ENCODE measurements around the gene NOD1. TPM values are rescaled to one million over a fixed set of nuclear protein-coding genes. Genes with fewer than 3 reads are reported as not detected.

NOD1 gene
- total RNA-seq, 1 experiment from 2014 or later: 7.0 TPM

DNA sequence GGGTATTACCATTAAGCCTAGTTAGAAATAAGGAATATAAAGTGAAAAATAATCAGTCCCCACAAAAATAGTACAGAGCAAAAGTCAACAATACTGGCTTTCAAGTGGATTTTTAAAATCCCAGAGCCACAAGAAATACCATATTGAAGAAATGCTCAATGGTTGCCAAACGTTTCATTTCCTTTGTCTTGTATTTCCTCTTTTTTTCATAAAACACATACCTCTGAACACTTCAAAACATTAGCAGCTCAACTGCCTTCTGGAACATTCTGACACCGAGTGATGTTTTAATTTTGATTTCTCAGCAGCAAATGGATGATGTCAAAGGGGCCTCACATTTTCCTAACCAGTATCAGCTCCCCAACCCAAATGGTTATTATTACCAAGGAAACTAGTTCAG is 10.5 kb downstream of the NOD1 start:
- CTCF ChIA-PET: no interaction called here
- Histone ChIP-seq H3K36me3 (ENCODE audit: control insufficient read depth, insufficient read depth, low read length) (no peaks in the 10 kb centered on the region), H3K27me3 (replicated peaks; ENCODE audit: control insufficient read depth, insufficient read depth, low read length) (no peaks in the 10 kb centered on the region), H3K4me3 (ENCODE audit: low read depth, low read length) (no peak overlapping the region), H3K9me3 (no peaks in the 10 kb centered on the region), H3K4me1 (no peaks in the 10 kb centered on the region)
- Mint-ChIP-seq H3K4me3 (ENCODE audit: unreplicated experiment) (no peak overlapping the region), H3K36me3 (ENCODE audit: insufficient read depth, unreplicated experiment) (no peaks in the 10 kb centered on the region), H3K27me3 (ENCODE audit: insufficient read depth, unreplicated experiment) (no peaks in the 10 kb centered on the region), H3K4me1 (ENCODE audit: low read depth, unreplicated experiment) (no peaks in the 10 kb centered on the region), H3K27ac (ENCODE audit: unreplicated experiment) (no peak overlapping the region), H3K9me3 (ENCODE audit: unreplicated experiment) (no peaks in the 10 kb centered on the region)
- TF ChIP-seq, protein P1, sequence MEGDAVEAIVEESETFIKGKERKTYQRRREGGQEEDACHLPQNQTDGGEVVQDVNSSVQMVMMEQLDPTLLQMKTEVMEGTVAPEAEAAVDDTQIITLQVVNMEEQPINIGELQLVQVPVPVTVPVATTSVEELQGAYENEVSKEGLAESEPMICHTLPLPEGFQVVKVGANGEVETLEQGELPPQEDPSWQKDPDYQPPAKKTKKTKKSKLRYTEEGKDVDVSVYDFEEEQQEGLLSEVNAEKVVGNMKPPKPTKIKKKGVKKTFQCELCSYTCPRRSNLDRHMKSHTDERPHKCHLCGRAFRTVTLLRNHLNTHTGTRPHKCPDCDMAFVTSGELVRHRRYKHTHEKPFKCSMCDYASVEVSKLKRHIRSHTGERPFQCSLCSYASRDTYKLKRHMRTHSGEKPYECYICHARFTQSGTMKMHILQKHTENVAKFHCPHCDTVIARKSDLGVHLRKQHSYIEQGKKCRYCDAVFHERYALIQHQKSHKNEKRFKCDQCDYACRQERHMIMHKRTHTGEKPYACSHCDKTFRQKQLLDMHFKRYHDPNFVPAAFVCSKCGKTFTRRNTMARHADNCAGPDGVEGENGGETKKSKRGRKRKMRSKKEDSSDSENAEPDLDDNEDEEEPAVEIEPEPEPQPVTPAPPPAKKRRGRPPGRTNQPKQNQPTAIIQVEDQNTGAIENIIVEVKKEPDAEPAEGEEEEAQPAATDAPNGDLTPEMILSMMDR (IDR thresholded peaks at IDR 0.05; ENCODE audit: insufficient read depth in 1 of 2, low read depth in 1 of 2, low read length in 1 of 2, severe bottlenecking in 1 of 2, unreplicated experiment in 1 of 2): no peak
- DNase-seq: no peak
- intact Hi-C loops (cut with micrococcal nuclease; ENCODE audit: unreplicated experiment): no loop called here
- BruUV-seq (replicated peaks): no TSS peak
- POLR2A ChIA-PET: no interaction called here

DNA sequence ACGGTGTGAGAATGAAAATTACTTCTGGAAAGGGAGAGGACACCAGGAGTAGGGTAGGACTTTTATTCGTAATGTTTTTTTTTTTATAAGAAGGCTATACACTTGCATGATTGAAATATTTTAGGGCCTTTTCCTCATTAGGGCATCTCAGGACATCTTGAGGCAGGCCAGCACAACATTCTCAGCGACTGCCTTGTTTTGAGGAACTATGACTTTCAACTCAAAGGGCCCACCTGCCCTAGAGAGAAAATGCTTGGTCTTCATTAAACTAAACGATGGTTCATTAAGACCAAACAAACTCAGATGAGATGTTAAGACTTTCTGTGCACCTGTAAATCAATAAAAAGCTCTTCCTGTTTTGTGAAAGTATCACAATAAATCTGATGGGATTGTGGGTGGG is 11.3 kb downstream of the NOD1 start:
- no peaks in the 10 kb centered on the region for H3K36me3 Mint-ChIP-seq (ENCODE audit: insufficient read depth, unreplicated experiment)
- H3K27me3 Mint-ChIP-seq (ENCODE audit: insufficient read depth, unreplicated experiment): no peaks in the 10 kb centered on the region
- no peaks in the 10 kb centered on the region for H3K36me3 ChIP-seq (ENCODE audit: control insufficient read depth, insufficient read depth, low read length)
- H3K27me3 ChIP-seq (replicated peaks; ENCODE audit: control insufficient read depth, insufficient read depth, low read length): no peaks in the 10 kb centered on the region
- DNase-seq: no peak
- H3K4me3 ChIP-seq (ENCODE audit: low read depth, low read length): no peak overlapping the region
- H3K4me3 Mint-ChIP-seq (ENCODE audit: unreplicated experiment): no peak overlapping the region
- ChIA-PET POLR2A (no interaction called here), CTCF (no interaction called here)
- no peaks in the 10 kb centered on the region for H3K4me1 ChIP-seq
- no peaks in the 10 kb centered on the region for H3K4me1 Mint-ChIP-seq (ENCODE audit: low read depth, unreplicated experiment)
- H3K9me3 ChIP-seq: no peaks in the 10 kb centered on the region
- no peaks in the 10 kb centered on the region for H3K9me3 Mint-ChIP-seq (ENCODE audit: unreplicated experiment)
- BruUV-seq (replicated peaks): no TSS peak
- TF ChIP-seq, protein P1 (IDR thresholded peaks at IDR 0.05; ENCODE audit: insufficient read depth in 1 of 2, low read depth in 1 of 2, low read length in 1 of 2, severe bottlenecking in 1 of 2, unreplicated experiment in 1 of 2): no peak
- no peak overlapping the region for H3K27ac Mint-ChIP-seq (ENCODE audit: unreplicated experiment)
- intact Hi-C loops (cut with micrococcal nuclease; ENCODE audit: unreplicated experiment): no loop called here

DNA sequence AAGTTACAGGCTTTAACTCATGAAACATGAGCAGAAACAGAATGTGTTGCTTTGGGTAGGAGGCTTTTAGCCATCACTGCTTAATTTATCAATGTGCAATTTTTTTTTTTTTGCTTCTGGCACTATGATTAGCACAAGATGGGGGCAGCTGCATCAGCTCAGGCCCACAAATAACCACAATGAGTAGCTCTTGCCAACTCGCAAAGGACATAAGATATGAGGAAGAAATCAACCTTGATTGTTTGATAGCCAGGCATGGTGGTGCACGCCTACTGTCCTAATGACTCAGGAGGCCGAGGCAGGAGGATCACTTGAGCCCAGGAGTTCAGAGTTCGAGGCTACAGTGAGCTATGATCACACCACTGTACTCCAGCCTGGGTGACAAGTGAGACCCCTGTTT is 12.3 kb downstream of the NOD1 start:
- Mint-ChIP-seq H3K27me3 (ENCODE audit: insufficient read depth, unreplicated experiment) (no peaks in the 10 kb centered on the region), H3K36me3 (ENCODE audit: insufficient read depth, unreplicated experiment) (no peaks in the 10 kb centered on the region), H3K4me3 (ENCODE audit: unreplicated experiment) (no peak overlapping the region), H3K9me3 (ENCODE audit: unreplicated experiment) (no peaks in the 10 kb centered on the region), H3K4me1 (ENCODE audit: low read depth, unreplicated experiment) (no peaks in the 10 kb centered on the region), H3K27ac (ENCODE audit: unreplicated experiment) (no peak overlapping the region)
- H3K4me1 ChIP-seq: no peaks in the 10 kb centered on the region
- intact Hi-C loops (cut with micrococcal nuclease; ENCODE audit: unreplicated experiment): no loop called here
- no peak overlapping the region for H3K4me3 ChIP-seq (ENCODE audit: low read depth, low read length)
- H3K27me3 ChIP-seq (replicated peaks; ENCODE audit: control insufficient read depth, insufficient read depth, low read length): no peaks in the 10 kb centered on the region
- H3K36me3 ChIP-seq (ENCODE audit: control insufficient read depth, insufficient read depth, low read length): no peaks in the 10 kb centered on the region
- ChIA-PET POLR2A (no interaction called here), CTCF (no interaction called here)
- H3K9me3 ChIP-seq: no peaks in the 10 kb centered on the region
- DNase-seq: no peak
- TF ChIP-seq, protein P1 (IDR thresholded peaks at IDR 0.05; ENCODE audit: insufficient read depth in 1 of 2, low read depth in 1 of 2, low read length in 1 of 2, severe bottlenecking in 1 of 2, unreplicated experiment in 1 of 2): no peak
- no TSS peak for BruUV-seq (replicated peaks)
